ENCODE measurements around the gene TNC.

TNC gene

DNA sequence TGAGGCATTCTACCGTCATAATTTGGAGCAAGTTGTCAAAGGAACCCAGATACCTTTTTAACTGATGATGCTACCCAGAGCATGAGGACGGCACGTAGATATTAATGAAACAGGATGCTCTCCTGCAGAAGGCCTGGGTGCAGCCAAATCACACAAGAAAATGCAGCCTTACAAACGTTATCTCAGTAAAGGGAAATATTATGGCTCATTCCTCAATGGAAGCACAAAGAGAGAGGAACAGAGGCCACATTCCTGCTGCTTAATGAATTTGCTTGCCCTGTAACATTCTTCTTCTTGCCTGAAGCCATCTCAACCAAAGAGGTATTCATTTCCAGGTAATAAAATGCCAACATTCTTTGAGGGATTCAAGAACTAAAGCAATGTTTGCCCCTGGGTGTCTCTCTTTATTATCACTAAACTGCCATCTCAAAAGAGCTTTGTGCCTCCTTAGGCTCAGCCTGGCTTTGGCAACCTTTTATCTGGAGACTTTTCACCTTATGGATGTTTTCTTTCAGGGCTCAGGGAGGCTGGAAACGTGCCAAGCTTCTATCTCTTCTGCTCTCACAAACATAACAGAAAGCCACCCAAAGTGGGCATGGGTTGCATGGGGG, 92.9 kb downstream of the TNC start:
- H3K27ac ChIP-seq = no peak overlapping the region
- TF ChIP-seq, protein P1, sequence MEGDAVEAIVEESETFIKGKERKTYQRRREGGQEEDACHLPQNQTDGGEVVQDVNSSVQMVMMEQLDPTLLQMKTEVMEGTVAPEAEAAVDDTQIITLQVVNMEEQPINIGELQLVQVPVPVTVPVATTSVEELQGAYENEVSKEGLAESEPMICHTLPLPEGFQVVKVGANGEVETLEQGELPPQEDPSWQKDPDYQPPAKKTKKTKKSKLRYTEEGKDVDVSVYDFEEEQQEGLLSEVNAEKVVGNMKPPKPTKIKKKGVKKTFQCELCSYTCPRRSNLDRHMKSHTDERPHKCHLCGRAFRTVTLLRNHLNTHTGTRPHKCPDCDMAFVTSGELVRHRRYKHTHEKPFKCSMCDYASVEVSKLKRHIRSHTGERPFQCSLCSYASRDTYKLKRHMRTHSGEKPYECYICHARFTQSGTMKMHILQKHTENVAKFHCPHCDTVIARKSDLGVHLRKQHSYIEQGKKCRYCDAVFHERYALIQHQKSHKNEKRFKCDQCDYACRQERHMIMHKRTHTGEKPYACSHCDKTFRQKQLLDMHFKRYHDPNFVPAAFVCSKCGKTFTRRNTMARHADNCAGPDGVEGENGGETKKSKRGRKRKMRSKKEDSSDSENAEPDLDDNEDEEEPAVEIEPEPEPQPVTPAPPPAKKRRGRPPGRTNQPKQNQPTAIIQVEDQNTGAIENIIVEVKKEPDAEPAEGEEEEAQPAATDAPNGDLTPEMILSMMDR (conservative IDR thresholded peaks at IDR 0.05) = no peak

DNA sequence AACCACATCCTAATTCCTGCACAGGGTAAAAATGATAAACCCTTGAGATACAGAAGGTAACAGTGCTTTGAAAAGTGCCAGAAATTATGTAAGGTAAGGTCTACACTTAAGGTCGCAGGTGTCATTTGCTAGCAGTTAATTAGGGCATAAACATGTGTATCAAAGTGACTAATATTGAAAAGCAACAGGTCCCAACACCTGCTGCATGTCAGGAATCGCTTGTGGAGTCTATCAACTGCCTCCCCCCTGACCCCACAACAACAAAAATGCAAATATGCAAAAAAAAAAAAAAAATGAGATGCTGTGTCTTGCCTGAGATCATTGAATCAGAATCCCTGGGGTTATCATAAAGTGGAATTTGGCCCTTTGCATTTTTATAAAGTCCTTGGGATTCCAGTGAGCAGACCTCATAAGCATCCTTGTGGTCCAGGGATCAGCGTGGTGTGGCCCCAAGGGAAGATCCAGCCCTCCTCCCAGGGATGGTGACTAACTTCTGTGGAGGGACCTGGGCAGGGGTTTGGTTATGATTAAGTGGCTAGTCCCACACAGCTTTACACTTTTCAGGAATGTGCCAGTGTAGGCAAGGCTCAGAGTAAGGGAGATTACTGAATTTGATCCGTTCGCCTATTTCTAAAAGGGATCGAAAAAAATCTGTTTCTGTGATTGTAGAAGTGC, 95.1 kb downstream of the TNC start:
- TF ChIP-seq, protein P1 (conservative IDR thresholded peaks at IDR 0.05) = no peak
- no peak overlapping the region for H3K27ac ChIP-seq

DNA sequence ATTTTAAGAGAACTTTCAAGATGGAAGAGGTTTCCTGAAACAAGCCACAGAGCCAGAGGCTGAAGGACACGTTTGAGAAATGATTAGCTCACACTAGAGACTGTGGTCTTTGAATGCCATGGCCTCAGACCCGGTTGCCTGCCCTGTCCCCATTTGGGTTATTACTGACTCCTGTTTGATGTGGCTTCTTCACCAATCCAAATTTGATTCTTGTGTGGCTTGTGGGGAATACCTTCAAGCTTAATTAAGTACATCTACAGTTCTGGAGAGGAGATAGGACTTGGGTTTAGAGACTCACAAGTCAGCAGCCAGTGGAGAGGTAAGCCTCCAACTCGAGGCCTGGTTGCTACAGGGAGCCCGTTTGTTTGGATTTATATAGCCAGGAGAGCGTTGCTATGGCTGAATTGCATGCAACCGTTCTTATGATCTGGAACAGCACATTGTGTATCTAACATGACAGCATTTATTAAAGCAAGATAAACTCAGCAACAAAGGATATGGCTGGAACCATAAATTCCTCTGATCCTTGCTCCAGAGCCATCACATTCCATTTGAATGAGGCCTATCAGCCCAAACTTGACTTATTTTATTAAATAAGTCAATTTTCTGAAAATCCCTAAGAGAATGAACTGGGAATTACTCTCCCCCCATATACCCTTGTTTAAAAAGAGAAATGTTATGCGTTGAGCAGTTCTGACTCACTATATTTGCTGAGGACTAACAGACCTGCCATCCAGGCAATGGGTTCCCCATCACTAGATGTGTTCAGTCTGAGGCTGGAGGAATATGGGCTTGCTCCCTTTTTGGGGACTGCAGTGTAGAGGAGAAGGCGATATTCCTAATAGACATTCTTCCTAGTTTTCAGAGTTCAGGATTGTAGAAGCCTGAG, 99.2 kb downstream of the TNC start:
- TF ChIP-seq, protein P1 (conservative IDR thresholded peaks at IDR 0.05) = no peak

DNA sequence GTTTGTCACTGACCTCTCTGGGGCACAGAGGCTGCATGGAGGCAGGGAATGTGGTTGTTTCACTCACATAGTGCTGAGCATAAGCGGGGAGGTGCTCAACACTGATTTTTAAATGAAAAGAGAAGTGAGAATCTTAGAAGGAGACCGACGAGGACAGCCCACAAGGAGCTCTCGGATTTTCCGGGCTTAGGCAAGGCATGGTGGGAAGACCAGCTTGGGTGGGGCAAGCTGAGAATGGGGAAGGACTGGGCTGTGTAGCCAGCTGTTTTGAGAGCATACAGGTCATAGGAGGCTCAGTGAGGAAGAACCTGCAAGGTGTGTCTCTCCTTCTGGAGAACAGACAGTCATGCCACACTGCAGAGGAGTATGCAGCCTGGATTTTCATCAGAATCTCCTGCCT, 101.6 kb downstream of the TNC start:
- no peak overlapping the region for H3K27ac ChIP-seq
- TF ChIP-seq, protein P1 (conservative IDR thresholded peaks at IDR 0.05) = no peak

More for the DNA sequence above, 99.2 kb downstream of the TNC start:
- H3K27ac ChIP-seq = no peak overlapping the region

DNA sequence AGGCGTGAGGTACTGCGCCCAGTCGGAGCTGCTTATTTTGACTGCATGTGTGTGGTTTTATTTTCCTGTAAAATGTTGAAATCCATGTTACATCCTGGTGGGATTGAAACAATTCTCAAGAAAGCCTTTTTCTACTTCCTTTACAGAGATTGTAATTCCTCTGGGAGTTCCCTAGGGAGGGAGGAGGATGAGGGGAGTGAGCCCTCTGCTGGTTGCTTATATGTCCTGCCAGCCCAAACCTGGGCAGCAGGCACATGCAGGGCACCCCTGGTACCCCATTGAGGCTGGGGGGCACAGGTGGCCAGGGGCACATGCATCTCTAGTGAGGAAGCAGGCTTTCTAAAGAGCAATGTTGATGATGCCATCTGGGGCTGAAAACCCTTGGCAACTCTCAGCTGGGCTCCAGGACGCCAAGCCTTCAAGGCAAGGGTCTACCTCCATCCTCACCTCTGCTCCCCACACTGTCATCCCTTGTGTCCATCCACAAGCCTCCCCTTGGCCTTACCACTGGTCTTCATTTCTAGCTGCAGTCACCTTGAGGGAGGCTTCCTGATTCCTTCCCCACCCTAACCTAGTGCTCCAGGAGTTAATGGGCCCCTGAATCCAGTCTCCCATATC, 102.8 kb downstream of the TNC start:
- TF ChIP-seq, protein P1 (conservative IDR thresholded peaks at IDR 0.05) = peak; percentile 90

DNA sequence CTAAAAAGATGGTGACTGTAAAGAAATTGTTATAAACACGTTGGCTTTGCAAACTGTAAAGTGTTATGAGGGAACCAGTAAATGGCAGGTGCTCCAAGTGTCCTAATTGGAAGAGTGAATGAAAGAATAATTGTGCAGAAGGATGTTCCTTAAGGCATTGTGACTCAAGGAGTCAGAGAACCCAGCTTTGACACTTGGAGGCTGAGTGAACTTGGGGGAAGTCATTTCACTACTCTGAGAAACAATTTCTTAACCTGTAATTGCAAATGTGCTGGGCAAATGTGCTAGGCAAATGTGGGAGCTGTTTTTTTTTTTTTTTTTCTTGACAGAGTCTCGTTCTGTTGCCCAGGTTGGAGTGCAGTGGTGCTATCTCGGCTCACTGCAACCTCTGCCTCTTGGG, 103.5 kb downstream of the TNC start:
- TF ChIP-seq, protein P1 (conservative IDR thresholded peaks at IDR 0.05) = no peak
- H3K27ac ChIP-seq = 0 out of 2 replicates have a peak overlapping the region, but pooled peaks have one; percentile 20

More for the DNA sequence above, 102.8 kb downstream of the TNC start:
- H3K27ac ChIP-seq = no peak overlapping the region

DNA sequence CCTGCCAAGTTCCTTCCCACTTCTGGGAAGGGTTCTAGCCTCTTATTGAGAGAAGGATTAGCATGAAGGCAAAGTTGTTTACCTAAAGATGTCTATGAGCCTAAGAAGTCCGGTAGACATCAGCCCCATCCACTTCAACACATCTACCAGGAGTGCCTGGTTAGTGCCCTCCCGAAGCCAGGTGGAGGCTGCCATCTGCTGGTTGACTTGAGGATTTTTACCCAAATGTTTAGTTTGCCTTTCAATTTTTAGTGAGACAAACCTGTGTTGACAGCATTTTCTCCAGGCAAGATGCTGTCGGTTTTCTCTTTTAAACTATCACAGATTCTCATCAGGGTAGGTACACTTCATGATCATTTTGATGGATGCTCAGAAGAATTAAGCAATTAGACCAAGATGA, 104.0 kb downstream of the TNC start:
- TF ChIP-seq, protein P1 (conservative IDR thresholded peaks at IDR 0.05) = peak; percentile 91
- peak overlapping the region; percentile 20; the same call in 1 of the 2 replicates for H3K27ac ChIP-seq
